Measurements from ENCODE around the gene FERMT1.
"Not testable (repeated sequence)": the region's sequence is repeated elsewhere in the genome, so short reads cannot be mapped to it uniquely, and the experiment has no call there.

DNA sequence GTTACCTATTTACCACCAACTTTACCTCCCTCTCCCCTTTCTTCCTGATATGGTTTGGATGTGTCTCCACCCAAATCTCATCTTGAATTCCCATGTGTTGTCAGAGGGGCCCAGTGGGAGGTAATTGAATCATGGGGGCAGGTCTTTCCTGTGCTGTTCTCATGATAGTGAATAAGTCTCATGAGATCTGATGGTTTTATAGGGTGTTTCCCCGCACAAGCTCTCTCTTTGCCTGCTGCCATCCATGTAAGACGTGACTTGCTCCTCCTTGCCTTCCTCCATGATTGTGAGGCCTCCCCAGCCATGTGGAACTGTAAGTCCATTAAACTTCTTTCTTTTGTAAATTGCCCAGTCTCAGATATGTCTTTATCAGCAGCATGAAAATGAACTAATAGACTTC lies 9.9 kb downstream of the FERMT1 start:
- TF ChIP-seq POLR2A (IDR thresholded peaks at IDR 0.05) = not testable (repeated sequence)
- TF ChIP-seq, protein P1, sequence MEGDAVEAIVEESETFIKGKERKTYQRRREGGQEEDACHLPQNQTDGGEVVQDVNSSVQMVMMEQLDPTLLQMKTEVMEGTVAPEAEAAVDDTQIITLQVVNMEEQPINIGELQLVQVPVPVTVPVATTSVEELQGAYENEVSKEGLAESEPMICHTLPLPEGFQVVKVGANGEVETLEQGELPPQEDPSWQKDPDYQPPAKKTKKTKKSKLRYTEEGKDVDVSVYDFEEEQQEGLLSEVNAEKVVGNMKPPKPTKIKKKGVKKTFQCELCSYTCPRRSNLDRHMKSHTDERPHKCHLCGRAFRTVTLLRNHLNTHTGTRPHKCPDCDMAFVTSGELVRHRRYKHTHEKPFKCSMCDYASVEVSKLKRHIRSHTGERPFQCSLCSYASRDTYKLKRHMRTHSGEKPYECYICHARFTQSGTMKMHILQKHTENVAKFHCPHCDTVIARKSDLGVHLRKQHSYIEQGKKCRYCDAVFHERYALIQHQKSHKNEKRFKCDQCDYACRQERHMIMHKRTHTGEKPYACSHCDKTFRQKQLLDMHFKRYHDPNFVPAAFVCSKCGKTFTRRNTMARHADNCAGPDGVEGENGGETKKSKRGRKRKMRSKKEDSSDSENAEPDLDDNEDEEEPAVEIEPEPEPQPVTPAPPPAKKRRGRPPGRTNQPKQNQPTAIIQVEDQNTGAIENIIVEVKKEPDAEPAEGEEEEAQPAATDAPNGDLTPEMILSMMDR (IDR thresholded peaks at IDR 0.05) = not testable (repeated sequence)
